T-cell (primary cell): ENCODE measurements around the gene COASY. TPM values are rescaled to one million over a fixed set of nuclear protein-coding genes. Genes with fewer than 3 reads are reported as not detected.

ENCODE experiments used
- ATAC-seq, 4 experiments: fragments of 200-7000 bp in 3 of 4; fragments of 150-1000 bp in 1 of 4; cut with Tn5 transposase; replicated peaks in 1 of 4; 1 replicate in 3 of 4; 2 replicates in 1 of 4; pipeline ENCODE4 v1.10.0; 2021; ENCODE audit warnings: moderate library complexity in 3 of 4, mild to moderate bottlenecking in 2 of 4, moderate number of reproducible peaks in 1 of 4
- CTCF ChIA-PET, 2 donors: fragments of 300-600 bp; sonication (Branson Sonifier 250); formaldehyde crosslinking; loops; one replicate each; lab custom pipeline; 2022; ENCODE audit warnings: antibody characterized with exemption in 2 of 2; lab: Charles Lee
- POLR2A ChIA-PET, 2 donors: fragments of 300-600 bp; sonication (Branson Sonifier 250); formaldehyde crosslinking; loops; one replicate each; lab custom pipeline; 2022; ENCODE audit warnings: antibody characterized with exemption in 2 of 2; lab: Charles Lee
- DNase-seq, 35 experiments: peaks; one replicate each; pipeline versions ENCODE4 v3.0.0 to v3.0.0-alpha.2; 2013 to 2023
- H3K27ac ChIP-seq: one replicate; pipeline ENCODE4 v1.5.1; 2013; ENCODE audit warnings: low read length
- H3K27me3 ChIP-seq, 2 experiments: replicated peaks in 1 of 2; 1 replicate in 1 of 2; 2 replicates in 1 of 2; pipeline versions ENCODE4 v1.6.1 to v1.7.0; 2013; ENCODE audit warnings: low read length in 1 of 2, mixed read lengths in 1 of 2; ENCODE audit not compliant: control insufficient read depth in 2 of 2, insufficient read depth in 2 of 2; ENCODE audit errors: extremely low read depth in 1 of 2
- H3K36me3 ChIP-seq, 2 donors: 1 replicate in 1 of 2; 2 replicates in 1 of 2; pipeline versions ENCODE4 v1.6.1 to v1.7.0; 2013; ENCODE audit warnings: low read length in 1 of 2; ENCODE audit not compliant: control insufficient read depth in 2 of 2, insufficient read depth in 1 of 2; ENCODE audit errors: extremely low read depth in 1 of 2
- H3K4me1 ChIP-seq, 2 experiments: 1 replicate in 1 of 2; 2 replicates in 1 of 2; pipeline versions ENCODE4 v1.6.1 to v1.7.0; 2013; ENCODE audit warnings: low read length in 2 of 2, mixed read lengths in 1 of 2; ENCODE audit not compliant: insufficient read depth in 2 of 2, control insufficient read depth in 1 of 2; ENCODE audit errors: extremely low read depth in 1 of 2
- H3K4me3 ChIP-seq, 2 donors: 1 replicate in 1 of 2; 2 replicates in 1 of 2; pipeline versions ENCODE4 v1.5.1 to v1.7.0; 2013; ENCODE audit warnings: mild to moderate bottlenecking in 2 of 2, low read length in 1 of 2, moderate library complexity in 1 of 2; ENCODE audit not compliant: control insufficient read depth in 1 of 2; ENCODE audit errors: extremely low read depth in 1 of 2
- H3K9me3 ChIP-seq: 2 replicates; pipeline ENCODE4 v1.7.0; 2013
- H3K27ac Mint-ChIP-seq, 2 donors: one replicate each; pipeline ENCODE4 v1.8.0; 2020 to 2021; ENCODE audit warnings: mild to moderate bottlenecking in 2 of 2, mixed read lengths in 2 of 2
- H3K27me3 Mint-ChIP-seq, 2 donors: one replicate each; pipeline ENCODE4 v1.8.0; 2021 to 2022; ENCODE audit warnings: mixed read lengths in 2 of 2
- H3K36me3 Mint-ChIP-seq: one replicate; pipeline ENCODE4 v1.8.0; 2021; ENCODE audit warnings: mixed read lengths
- H3K4me1 Mint-ChIP-seq, 3 donors: one replicate each; pipeline ENCODE4 v1.8.0; 2020 to 2022; ENCODE audit warnings: mixed read lengths in 3 of 3, mild to moderate bottlenecking in 1 of 3
- H3K4me3 Mint-ChIP-seq, 3 donors: one replicate each; pipeline ENCODE4 v1.8.0; 2020 to 2022; ENCODE audit warnings: mild to moderate bottlenecking in 3 of 3, mixed read lengths in 3 of 3, moderate library complexity in 3 of 3
- H3K9me3 Mint-ChIP-seq, 3 donors: one replicate each; pipeline ENCODE4 v1.8.0; 2020 to 2022; ENCODE audit warnings: mixed read lengths in 3 of 3
- WGBS: methylation state at CpG from one replicate; pipeline ENCODE4 v1.1.5; 2013; ENCODE audit warnings: missing lambda C conversion rate; ENCODE audit not compliant: insufficient coverage; 5-methylcytosine and 5-hydroxymethylcytosine counted together
- total RNA-seq, 35 experiments: library from RNA in 6 of 35; stranded (reverse) in 6 of 35; fragments of 120-200 nt in 1 of 35; gene quantifications; one replicate each; pipeline versions ENCODE4 v1.2.1 to v1.2.4 and lab custom pipeline; 2013 to 2026

Gene COASY
- total RNA-seq, 5 donors from 2014 or later (not counting 1 experiment from before 2014, with no cell fraction given), result 43.2 to 79.0 (median 74.9) TPM

- ATAC-seq (no peak), DNase-seq (no peak)
- POLR2A ChIA-PET, result no interaction called here
- H3K27ac ChIP-seq, result no peak overlapping the region
- peaks cover 9 to 48% of the 10 kb centered on the region in 2 experiments for H3K4me1 ChIP-seq
- Mint-ChIP-seq H3K27me3 (no peaks in the 10 kb centered on the region), H3K27ac (no peak overlapping the region), H3K36me3 (peaks cover 3% of the 10 kb centered on the region), H3K4me1 (peaks cover 21 to 46% (median 36%) of the 10 kb centered on the region in 3 donors), H3K4me3 (no peak overlapping the region), H3K9me3 (no peaks in the 10 kb centered on the region)
- H3K27me3 ChIP-seq, result no peaks in the 10 kb centered on the region
- H3K4me3 ChIP-seq, result no peak overlapping the region
- H3K9me3 ChIP-seq, result no peaks in the 10 kb centered on the region
- 94% methylated on average over 5 of the region's 6 CpGs for WGBS
- H3K36me3 ChIP-seq, result peaks cover 3 to 9% of the 10 kb centered on the region in 2 donors
- CTCF ChIA-PET, result interaction anchor here in 1 of 2 donors (0.6 to 1.5 kb wide), 2 partner anchors 17 to 19 kb away, joined by 3 read pairs; no protein-coding TSS in a partner anchor
Measured at GRCh38 chr17:42559075-42559474, 2.9 kb upstream of the COASY start.

GRCh38 chr17:42560246-42560645 lies 1.7 kb upstream of the COASY start:
- ATAC-seq, result no peak
- no peaks in the 10 kb centered on the region for H3K27me3 ChIP-seq
- Mint-ChIP-seq H3K36me3 (peaks cover 3% of the 10 kb centered on the region), H3K27me3 (no peaks in the 10 kb centered on the region), H3K4me3 (peak overlapping the region; percentile 7 to 87 (median 59)), H3K4me1 (peaks cover 14 to 41% (median 34%) of the 10 kb centered on the region in 3 donors), H3K9me3 (no peaks in the 10 kb centered on the region), H3K27ac (peak overlapping the region in 1 of 2 donors; percentile 11)
- ChIA-PET POLR2A (no interaction called here), CTCF (no interaction called here)
- no peak overlapping the region for H3K27ac ChIP-seq
- no peak overlapping the region for H3K4me3 ChIP-seq
- no CpG with 5 or more reads among the region's 3 CpGs for WGBS
- H3K9me3 ChIP-seq, result no peaks in the 10 kb centered on the region
- H3K4me1 ChIP-seq, result peaks cover 8 to 49% of the 10 kb centered on the region in 2 experiments
- DNase-seq, result no peak
- peaks cover 3 to 20% of the 10 kb centered on the region in 2 donors for H3K36me3 ChIP-seq

GRCh38 chr17:42562388-42563142 lies 617 bp downstream of the COASY start:
- Mint-ChIP-seq H3K27ac (peak overlapping the region; percentile 88 to 94), H3K36me3 (peaks cover 3% of the 10 kb centered on the region), H3K9me3 (no peaks in the 10 kb centered on the region), H3K4me1 (peaks cover 17 to 45% (median 42%) of the 10 kb centered on the region in 3 donors), H3K27me3 (no peaks in the 10 kb centered on the region), H3K4me3 (peak overlapping the region; percentile 87 to 89 (median 88))
- DNase-seq (no peak), ATAC-seq (no peak)
- H3K27ac ChIP-seq, result peak overlapping the region; percentile 69
- H3K36me3 ChIP-seq, result peaks cover 3 to 30% of the 10 kb centered on the region in 2 donors
- H3K9me3 ChIP-seq, result no peaks in the 10 kb centered on the region
- H3K4me1 ChIP-seq, result peaks cover 11 to 57% of the 10 kb centered on the region in 2 experiments
- ChIA-PET POLR2A (no interaction called here), CTCF (no interaction called here)
- WGBS, result 23% methylated on average over 48 of the region's 48 CpGs
- H3K27me3 ChIP-seq, result no peaks in the 10 kb centered on the region
- peak overlapping the region; percentile 82 to 93 for H3K4me3 ChIP-seq

GRCh38 chr17:42563143-42563509 lies 1.2 kb downstream of the COASY start:
- peaks cover 22 to 49% (median 46%) of the 10 kb centered on the region in 3 donors for H3K4me1 Mint-ChIP-seq
- CTCF ChIA-PET, result no interaction called here
- peak overlapping the region; percentile 82 to 93 for H3K4me3 ChIP-seq

GRCh38 chr17:42563543-42563942 lies 1.6 kb downstream of the COASY start:
- Mint-ChIP-seq H3K27me3 (no peaks in the 10 kb centered on the region), H3K4me3 (peak overlapping the region; percentile 68 to 88 (median 87)), H3K9me3 (no peaks in the 10 kb centered on the region), H3K4me1 (peaks cover 22 to 51% (median 49%) of the 10 kb centered on the region in 3 donors), H3K27ac (peak overlapping the region; percentile 59 to 71), H3K36me3 (peaks cover 7% of the 10 kb centered on the region)
- Histone ChIP-seq H3K27ac (no peak overlapping the region), H3K27me3 (no peaks in the 10 kb centered on the region), H3K9me3 (no peaks in the 10 kb centered on the region), H3K36me3 (peaks cover 7 to 34% of the 10 kb centered on the region in 2 donors), H3K4me1 (peaks cover 18 to 67% of the 10 kb centered on the region in 2 experiments), H3K4me3 (no peak overlapping the region)
- DNase-seq (no peak), ATAC-seq (no peak)
- CTCF ChIA-PET, result no interaction called here
- WGBS, result 80% methylated on average over 1 of the region's 1 CpG
- POLR2A ChIA-PET, result no interaction called here

More at GRCh38 chr17:42563143-42563509, 1.2 kb downstream of the COASY start:
- POLR2A ChIA-PET, result no interaction called here
- no peak for ATAC-seq
- Histone ChIP-seq H3K36me3 (peaks cover 3 to 30% of the 10 kb centered on the region in 2 donors), H3K4me1 (peaks cover 15 to 63% of the 10 kb centered on the region in 2 experiments), H3K27me3 (no peaks in the 10 kb centered on the region), H3K27ac (no peak overlapping the region), H3K9me3 (no peaks in the 10 kb centered on the region)
- Mint-ChIP-seq H3K4me3 (peak overlapping the region; percentile 87 to 89 (median 88)), H3K27ac (peak overlapping the region in 1 of 2 donors; percentile 94), H3K27me3 (no peaks in the 10 kb centered on the region), H3K9me3 (no peaks in the 10 kb centered on the region), H3K36me3 (peaks cover 6% of the 10 kb centered on the region)
- 88% methylated on average over 5 of the region's 14 CpGs for WGBS
- DNase-seq, result no peak

DNA sequence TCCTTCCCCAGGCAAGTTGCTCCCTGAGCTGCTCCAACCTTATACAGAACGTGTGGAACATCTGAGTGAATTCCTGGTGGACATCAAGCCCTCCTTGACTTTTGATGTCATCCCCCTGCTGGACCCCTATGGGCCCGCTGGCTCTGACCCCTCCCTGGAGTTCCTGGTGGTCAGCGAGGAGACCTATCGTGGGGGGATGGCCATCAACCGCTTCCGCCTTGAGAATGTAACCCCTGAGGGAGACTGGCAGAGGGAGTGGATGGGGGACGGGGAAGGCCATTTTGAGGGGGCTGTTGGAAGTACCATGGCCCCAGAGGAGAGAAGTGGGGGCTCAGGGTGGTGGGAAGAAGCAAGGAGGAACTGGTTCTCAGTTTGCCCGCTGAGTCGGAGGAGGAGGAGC lies 2.0 kb downstream of the COASY start:
- Histone ChIP-seq H3K36me3 (peaks cover 8 to 38% of the 10 kb centered on the region in 2 donors), H3K27ac (no peak overlapping the region), H3K27me3 (no peaks in the 10 kb centered on the region), H3K9me3 (no peaks in the 10 kb centered on the region), H3K4me3 (no peak overlapping the region), H3K4me1 (peaks cover 18 to 70% of the 10 kb centered on the region in 2 experiments)
- DNase-seq (no peak), ATAC-seq (no peak)
- ChIA-PET CTCF (no interaction called here), POLR2A (interaction anchor here in 1 of 2 donors (0.5 kb wide), 1 partner anchor 205 kb away, joined by 4 read pairs; no protein-coding TSS in a partner anchor)
- H3K27me3 Mint-ChIP-seq, result no peaks in the 10 kb centered on the region
- peaks cover 9% of the 10 kb centered on the region for H3K36me3 Mint-ChIP-seq
- H3K9me3 Mint-ChIP-seq, result no peaks in the 10 kb centered on the region
- peaks cover 22 to 55% (median 51%) of the 10 kb centered on the region in 3 donors for H3K4me1 Mint-ChIP-seq
- peak overlapping the region; percentile 68 to 88 (median 87) for H3K4me3 Mint-ChIP-seq
- WGBS, result 87% methylated on average over 7 of the region's 9 CpGs
- peak overlapping the region; percentile 59 to 71 for H3K27ac Mint-ChIP-seq
